CD4-positive, alpha-beta T cell (primary cell): ENCODE measurements around the gene BTG2. TPM values are rescaled to one million over a fixed set of nuclear protein-coding genes. Genes with fewer than 3 reads are reported as not detected.
A peak's percentile ranks its signal among the peaks of the same experiment; 100 is the strongest.

ENCODE experiments used
- ATAC-seq: fragments of 200-7000 bp; cut with Tn5 transposase; one replicate; pipeline ENCODE4 v1.10.0; 2022; ENCODE audit warnings: mild to moderate bottlenecking; ENCODE audit not compliant: poor library complexity
- CTCF ChIA-PET: fragments of 350-600 bp; sonication (Branson Sonifier 250); formaldehyde crosslinking; loops from one replicate; lab custom pipeline; 2021; ENCODE audit warnings: antibody characterized with exemption, inconsistent platforms; lab: Charles Lee
- POLR2A ChIA-PET: fragments of 350-600 bp; sonication (Branson Sonifier 250); formaldehyde crosslinking; loops from one replicate; lab custom pipeline; 2021; ENCODE audit warnings: antibody characterized with exemption, inconsistent platforms; lab: Charles Lee
- DNase-seq, 14 experiments: peaks; one replicate each; pipeline ENCODE4 v3.0.0-alpha.2; 2013 to 2020; ENCODE audit warnings: mixed read lengths in 2 of 14
- H3K27ac ChIP-seq, 2 donors: one replicate each; pipeline versions ENCODE4 v1.5.1 to v1.7.0; 2013; ENCODE audit warnings: low read length in 2 of 2, low read depth in 1 of 2, mild to moderate bottlenecking in 1 of 2
- H3K27me3 ChIP-seq, 2 experiments: 1 replicate in 1 of 2; 2 replicates in 1 of 2; pipeline versions ENCODE4 v1.6.1 to v1.7.0; 2013; ENCODE audit warnings: low read length in 2 of 2, control low read depth in 1 of 2, mild to moderate bottlenecking in 1 of 2, moderate library complexity in 1 of 2; ENCODE audit not compliant: insufficient read depth in 2 of 2, control insufficient read depth in 1 of 2
- H3K36me3 ChIP-seq: one replicate; pipeline ENCODE4 v1.6.1; 2013; ENCODE audit warnings: low read length, control low read depth; ENCODE audit not compliant: insufficient read depth
- H3K4me1 ChIP-seq: one replicate; pipeline ENCODE4 v1.6.1; 2013; ENCODE audit warnings: low read length, control low read depth; ENCODE audit not compliant: insufficient read depth
- H3K4me3 ChIP-seq: one replicate; pipeline ENCODE4 v1.5.1; 2013; ENCODE audit warnings: mild to moderate bottlenecking, low read length, moderate library complexity
- H3K9me3 ChIP-seq, 2 experiments: 1 replicate in 1 of 2; 2 replicates in 1 of 2; pipeline versions ENCODE4 v1.6.1 to v1.7.0; 2013; ENCODE audit warnings: low read length in 2 of 2, mild to moderate bottlenecking in 2 of 2, control low read depth in 1 of 2, moderate library complexity in 1 of 2; ENCODE audit not compliant: control insufficient read depth in 1 of 2, insufficient read depth in 1 of 2
- H3K27ac Mint-ChIP-seq: one replicate; pipeline ENCODE4 v1.8.0; 2020; ENCODE audit warnings: mixed read lengths
- H3K27me3 Mint-ChIP-seq: one replicate; pipeline ENCODE4 v1.8.0; 2021; ENCODE audit warnings: mixed read lengths
- H3K36me3 Mint-ChIP-seq: one replicate; pipeline ENCODE4 v1.8.0; 2021; ENCODE audit warnings: low read depth, mixed read lengths
- H3K4me1 Mint-ChIP-seq: one replicate; pipeline ENCODE4 v1.8.0; 2021; ENCODE audit warnings: low read depth, mixed read lengths
- H3K4me3 Mint-ChIP-seq: one replicate; pipeline ENCODE4 v1.8.0; 2020; ENCODE audit warnings: mild to moderate bottlenecking, mixed read lengths
- H3K9me3 Mint-ChIP-seq: one replicate; pipeline ENCODE4 v1.8.0; 2020; ENCODE audit warnings: mixed read lengths
- CTCF ChIP-seq: fragments of 200-600 bp; IDR thresholded peaks from one replicate; pipeline ENCODE4 v1.8.0; 2022; ENCODE audit warnings: antibody characterized with exemption, mild to moderate bottlenecking
- intact Hi-C, 2 experiments: fragments of 100-400 bp; cut with DNase I in 1 of 2; cut with micrococcal nuclease in 1 of 2; formaldehyde crosslinking; loops; one replicate each; pipeline versions ENCODE4 v1.15.1 to v1.9.0; 2023 to 2025; cut with DNase I, micrococcal nuclease
- total RNA-seq, 174 experiments: library from RNA in 2 of 174; stranded (reverse) in 2 of 174; gene quantifications; one replicate each; pipeline ENCODE4 v1.2.3 and lab custom pipeline; 2021 to 2026

BTG2 gene
- total RNA-seq, 2 experiments from 2014 or later: 802 to 849 TPM

GRCh38 chr1:203275656-203276272, 29.6 kb upstream of the BTG2 start:
- Mint-ChIP-seq H3K27ac (peak overlapping the region; percentile 87), H3K27me3 (no peaks in the 10 kb centered on the region), H3K9me3 (no peaks in the 10 kb centered on the region), H3K4me1 (peaks cover 76% of the 10 kb centered on the region), H3K36me3 (no peaks in the 10 kb centered on the region), H3K4me3 (no peak overlapping the region)
- ChIA-PET POLR2A (interaction anchor here (0.6 to 17.7 kb wide), 4 partner anchors 13 to 830 kb away, joined by 4 to 320 read pairs (median 238); partner anchors contain the start of gene BTG2), CTCF (interaction anchor here (0.7 to 15.3 kb wide), 4 partner anchors 8 to 64 kb away, joined by 3 to 462 read pairs (median 160); no protein-coding TSS in a partner anchor)
- TF ChIP-seq CTCF: no peak
- no peak overlapping the region for H3K27ac ChIP-seq
- no peak overlapping the region for H3K4me3 ChIP-seq
- H3K4me1 ChIP-seq: peaks cover 62% of the 10 kb centered on the region
- intact Hi-C loops: loop anchor here in 1 of 2 experiments (10.0 kb wide), 1 partner anchor 519 kb away; the partner anchor contains the start of genes ZBED6 and ZC3H11A
- DNase-seq (peak in 2 of 14 experiments; percentile 1 to 4), ATAC-seq (no peak)
- H3K27me3 ChIP-seq: no peaks in the 10 kb centered on the region
- no peaks in the 10 kb centered on the region for H3K36me3 ChIP-seq
- no peaks in the 10 kb centered on the region for H3K9me3 ChIP-seq

GRCh38 chr1:203276408-203276807, 28.9 kb upstream of the BTG2 start:
- Mint-ChIP-seq H3K4me1 (peaks cover 69% of the 10 kb centered on the region), H3K9me3 (no peaks in the 10 kb centered on the region), H3K27me3 (no peaks in the 10 kb centered on the region), H3K27ac (peak overlapping the region; percentile 87), H3K36me3 (no peaks in the 10 kb centered on the region), H3K4me3 (peak overlapping the region; percentile 20)
- no peaks in the 10 kb centered on the region for H3K36me3 ChIP-seq
- H3K4me3 ChIP-seq: no peak overlapping the region
- DNase-seq: peak in 2 of 14 experiments; percentile 1 to 5
- H3K9me3 ChIP-seq: no peaks in the 10 kb centered on the region
- POLR2A ChIA-PET: interaction anchor here (0.6 to 17.7 kb wide), 6 partner anchors 9 to 830 kb away, joined by 3 to 320 read pairs (median 96); partner anchors contain the start of gene BTG2
- no peaks in the 10 kb centered on the region for H3K27me3 ChIP-seq
- peaks cover 56% of the 10 kb centered on the region for H3K4me1 ChIP-seq
- no peak overlapping the region for H3K27ac ChIP-seq
- TF ChIP-seq CTCF: no peak
- ATAC-seq: no peak
- intact Hi-C loops: loop anchor here in 1 of 2 experiments (10.0 kb wide), 1 partner anchor 518 kb away; the partner anchor contains the start of genes ZBED6 and ZC3H11A
- CTCF ChIA-PET: interaction anchor here (0.7 to 15.3 kb wide), 5 partner anchors 8 to 63 kb away, joined by 3 to 462 read pairs (median 60); no protein-coding TSS in a partner anchor

GRCh38 chr1:203276916-203277545, 28.3 kb upstream of the BTG2 start:
- Histone ChIP-seq H3K4me1 (peaks cover 55% of the 10 kb centered on the region), H3K27ac (peak overlapping the region; percentile 42 to 47), H3K9me3 (no peaks in the 10 kb centered on the region), H3K4me3 (no peak overlapping the region), H3K27me3 (no peaks in the 10 kb centered on the region), H3K36me3 (no peaks in the 10 kb centered on the region)
- peak in 3 of 14 experiments; percentile 28 to 43 (median 42) for DNase-seq
- ChIA-PET POLR2A (interaction anchor here (0.7 to 17.7 kb wide), 12 partner anchors 8 to 395 kb away, joined by 3 to 320 read pairs (median 4); partner anchors contain the start of gene BTG2), CTCF (interaction anchor here (1.3 to 15.3 kb wide), 6 partner anchors 9 to 63 kb away, joined by 3 to 462 read pairs (median 32); no protein-coding TSS in a partner anchor)
- H3K27ac Mint-ChIP-seq: peak overlapping the region; percentile 87
- intact Hi-C loops: loop anchor here in 1 of 2 experiments (10.0 kb wide), 1 partner anchor 518 kb away; the partner anchor contains the start of genes ZBED6 and ZC3H11A
- peaks cover 70% of the 10 kb centered on the region for H3K4me1 Mint-ChIP-seq
- no peaks in the 10 kb centered on the region for H3K9me3 Mint-ChIP-seq
- no peak for ATAC-seq
- H3K27me3 Mint-ChIP-seq: no peaks in the 10 kb centered on the region
- TF ChIP-seq CTCF: no peak
- H3K36me3 Mint-ChIP-seq: no peaks in the 10 kb centered on the region
- H3K4me3 Mint-ChIP-seq: peak overlapping the region; percentile 22
